Measurements from ENCODE around the gene ACADVL. TPM values are rescaled to one million over a fixed set of nuclear protein-coding genes. Genes with fewer than 3 reads are reported as not detected.
A peak's percentile ranks its signal among the peaks of the same experiment; 100 is the strongest.

ACADVL gene
- total and polyA plus RNA-seq, 7 experiments from 2014 or later, result 75.3 to 390 (median 335) TPM

GRCh38 chr17:7239091-7240027 lies 19.6 kb downstream of the ACADVL start, which contains the start of gene PHF23:
TSS of gene PHF23 (minus strand) at chr17:7239457. CDS start at chr17:7239279, 178 bp downstream.
- Mint-ChIP-seq H3K27me3 (peaks cover 0 to 7% (median 0%) of the 10 kb centered on the region in 5 donors), H3K4me1 (peaks cover 38 to 67% (median 60%) of the 10 kb centered on the region in 7 donors), H3K9me3 (peaks cover 0 to 13% (median 0%) of the 10 kb centered on the region in 11 donors), H3K36me3 (peaks cover 5 to 34% (median 18%) of the 10 kb centered on the region in 5 donors), H3K27ac (peak within 1 kb of the TSS; percentile 55 to 100 (median 95)), H3K4me3 (peak within 1 kb of the TSS; percentile 88 to 98 (median 95))
- Histone ChIP-seq H3K27ac (ENCODE audit: low read depth, low read length) (peak within 1 kb of the TSS; percentile 92), H3K4me1 (ENCODE audit: control insufficient read depth in 2 of 2, insufficient read depth in 2 of 2, low read length in 2 of 2) (peaks cover 32 to 44% of the 10 kb centered on the region in 2 donors), H3K27me3 (ENCODE audit: control insufficient read depth in 2 of 2, insufficient read depth in 2 of 2, low read length in 2 of 2) (no peaks in the 10 kb centered on the region), H3K36me3 (ENCODE audit: control insufficient read depth in 2 of 3, insufficient read depth in 3 of 3, low read length in 3 of 3) (peaks cover 5 to 49% (median 8%) of the 10 kb centered on the region in 3 experiments), H3K9me3 (ENCODE audit: control insufficient read depth in 2 of 3, low read length in 3 of 3) (no peaks in the 10 kb centered on the region), H3K4me3 (ENCODE audit: low read length) (peak within 1 kb of the TSS; percentile 76)
- peak; percentile 91 to 98 (median 97) for DNase-seq
- CTCF ChIA-PET, result interaction anchor here (1.6 kb wide), 1 partner anchor 19 kb away, joined by 9 read pairs; the partner anchor contains the start of genes ACADVL and DLG4
- peak; percentile 78 for ATAC-seq
- intact Hi-C loops (cut with micrococcal nuclease), result loop anchor here (1.0 to 10.0 kb wide), 18 partner anchors 13 to 917 kb away; partner anchors contain the start of genes EIF5A (in 2 of the 2), ELP5 (in 2 of the 2), TMEM102 (in 2 of the 2) and TP53 (in 2 of the 2)
- POLR2A ChIA-PET, result interaction anchor here (0.6 to 14.4 kb wide), 14 partner anchors 11 to 448 kb away, joined by 3 to 265 read pairs (median 5); partner anchors contain the start of genes ACADVL, ACAP1, CTDNEP1 and DLG4

- H3K36me3 ChIP-seq (ENCODE audit: control insufficient read depth in 2 of 3, insufficient read depth in 3 of 3, low read length in 3 of 3), result peaks cover 5 to 47% (median 13%) of the 10 kb centered on the region in 3 experiments
- CTCF ChIA-PET, result no interaction called here
- intact Hi-C loops (cut with micrococcal nuclease), result loop anchor here in 1 of 2 donors (5.0 kb wide), 1 partner anchor 588 kb away; the partner anchor contains the start of genes C17orf100 and MED31
- Mint-ChIP-seq H3K4me1 (peaks cover 38 to 57% (median 52%) of the 10 kb centered on the region in 7 donors), H3K9me3 (peaks cover 0 to 10% (median 0%) of the 10 kb centered on the region in 11 donors), H3K36me3 (peaks cover 5 to 32% (median 21%) of the 10 kb centered on the region in 5 donors), H3K4me3 (peak overlapping the region; percentile 88 to 98 (median 95)), H3K27ac (peak overlapping the region; percentile 29 to 100 (median 97)), H3K27me3 (peaks cover 0 to 5% (median 0%) of the 10 kb centered on the region in 5 donors)
- no peak overlapping the region for H3K4me3 ChIP-seq (ENCODE audit: low read length)
- H3K4me1 ChIP-seq (ENCODE audit: control insufficient read depth in 2 of 2, insufficient read depth in 2 of 2, low read length in 2 of 2), result peaks cover 22 to 37% of the 10 kb centered on the region in 2 donors
- no peaks in the 10 kb centered on the region for H3K27me3 ChIP-seq (ENCODE audit: control insufficient read depth in 2 of 2, insufficient read depth in 2 of 2, low read length in 2 of 2)
- POLR2A ChIA-PET, result interaction anchor here (0.6 to 14.4 kb wide), 10 partner anchors 8 to 447 kb away, joined by 3 to 265 read pairs (median 13); partner anchors contain the start of genes ACADVL, ACAP1, CTDNEP1 and DLG4
- ATAC-seq, result no peak
- peak overlapping the region; percentile 92 for H3K27ac ChIP-seq (ENCODE audit: low read depth, low read length)
- no peak for DNase-seq
- H3K9me3 ChIP-seq (ENCODE audit: control insufficient read depth in 2 of 3, low read length in 3 of 3), result no peaks in the 10 kb centered on the region
Observed at GRCh38 chr17:7240375-7240774, 20.6 kb downstream of the ACADVL start.

- Mint-ChIP-seq H3K4me3 (peak overlapping the region; percentile 88 to 98 (median 96)), H3K9me3 (peaks cover 0 to 9% (median 0%) of the 10 kb centered on the region in 11 donors), H3K4me1 (peaks cover 31 to 51% (median 46%) of the 10 kb centered on the region in 7 donors), H3K27me3 (peaks cover 0 to 5% (median 0%) of the 10 kb centered on the region in 5 donors), H3K27ac (peak overlapping the region; percentile 96 to 100 (median 98)), H3K36me3 (peaks cover 7 to 31% (median 21%) of the 10 kb centered on the region in 5 donors)
- intact Hi-C loops (cut with micrococcal nuclease), result loop anchor here in 1 of 2 donors (5.0 kb wide), 1 partner anchor 589 kb away; the partner anchor contains the start of genes C17orf100 and MED31
- H3K9me3 ChIP-seq (ENCODE audit: control insufficient read depth in 2 of 3, low read length in 3 of 3), result no peaks in the 10 kb centered on the region
- peaks cover 22 to 37% of the 10 kb centered on the region in 2 donors for H3K4me1 ChIP-seq (ENCODE audit: control insufficient read depth in 2 of 2, insufficient read depth in 2 of 2, low read length in 2 of 2)
- ATAC-seq (no peak), DNase-seq (no peak)
- ChIA-PET CTCF (interaction anchor here (0.7 to 1.8 kb wide), 3 partner anchors 10 to 274 kb away, joined by 3 to 6 read pairs (median 4); partner anchors contain the start of genes ACADVL, CTDNEP1, DLG4 and ELP5), POLR2A (interaction anchor here (0.7 to 14.4 kb wide), 9 partner anchors 9 to 446 kb away, joined by 3 to 265 read pairs (median 13); partner anchors contain the start of genes ACADVL, ACAP1, CTDNEP1 and DLG4)
- peaks cover 8 to 44% (median 19%) of the 10 kb centered on the region in 3 experiments for H3K36me3 ChIP-seq (ENCODE audit: control insufficient read depth in 2 of 3, insufficient read depth in 3 of 3, low read length in 3 of 3)
- H3K4me3 ChIP-seq (ENCODE audit: low read length), result peak overlapping the region; percentile 100
- peak overlapping the region; percentile 92 for H3K27ac ChIP-seq (ENCODE audit: low read depth, low read length)
- no peaks in the 10 kb centered on the region for H3K27me3 ChIP-seq (ENCODE audit: control insufficient read depth in 2 of 2, insufficient read depth in 2 of 2, low read length in 2 of 2)
Observed at GRCh38 chr17:7241090-7241733, 21.5 kb downstream of the ACADVL start.

GRCh38 chr17:7241783-7242716 lies 22.3 kb downstream of the ACADVL start, which contains the start of gene GABARAP:
TSS of gene GABARAP (minus strand) at chr17:7242449. CDS start at chr17:7242330, 119 bp downstream.
- H3K27ac Mint-ChIP-seq, result peak within 1 kb of the TSS; percentile 96 to 100 (median 98)
- CTCF ChIA-PET, result interaction anchor here (0.7 to 1.8 kb wide), 5 partner anchors 10 to 273 kb away, joined by 3 to 6 read pairs (median 4); partner anchors contain the start of genes ACADVL, CTDNEP1, DLG4 and ELP5
- peak; percentile 81 to 92 (median 89) for DNase-seq
- H3K9me3 Mint-ChIP-seq, result peaks cover 0 to 9% (median 0%) of the 10 kb centered on the region in 11 donors
- H3K4me1 Mint-ChIP-seq, result peaks cover 27 to 51% (median 40%) of the 10 kb centered on the region in 7 donors
- Histone ChIP-seq H3K27me3 (ENCODE audit: control insufficient read depth in 2 of 2, insufficient read depth in 2 of 2, low read length in 2 of 2) (no peaks in the 10 kb centered on the region), H3K27ac (ENCODE audit: low read depth, low read length) (peak within 1 kb of the TSS; percentile 92), H3K4me3 (ENCODE audit: low read length) (peak within 1 kb of the TSS; percentile 100), H3K4me1 (ENCODE audit: control insufficient read depth in 2 of 2, insufficient read depth in 2 of 2, low read length in 2 of 2) (peaks cover 22 to 33% of the 10 kb centered on the region in 2 donors), H3K9me3 (ENCODE audit: control insufficient read depth in 2 of 3, low read length in 3 of 3) (no peaks in the 10 kb centered on the region), H3K36me3 (ENCODE audit: control insufficient read depth in 2 of 3, insufficient read depth in 3 of 3, low read length in 3 of 3) (peaks cover 13 to 44% (median 21%) of the 10 kb centered on the region in 3 experiments)
- peak; percentile 65 for ATAC-seq
- H3K4me3 Mint-ChIP-seq, result peak within 1 kb of the TSS; percentile 88 to 98 (median 96)
- H3K27me3 Mint-ChIP-seq, result peaks cover 0 to 5% (median 0%) of the 10 kb centered on the region in 5 donors
- H3K36me3 Mint-ChIP-seq, result peaks cover 7 to 31% (median 20%) of the 10 kb centered on the region in 5 donors
- intact Hi-C loops (cut with micrococcal nuclease), result loop anchor here (2.0 to 5.0 kb wide), 3 partner anchors 207 to 590 kb away; partner anchors contain the start of genes C17orf100 (in 1 of the 2) and MED31 (in 1 of the 2)
- POLR2A ChIA-PET, result interaction anchor here (0.6 to 14.4 kb wide), 21 partner anchors 8 to 1773 kb away, joined by 3 to 265 read pairs (median 4); partner anchors contain the start of genes ACADVL, ACAP1, CTDNEP1 and DHX33

Data from naive thymus-derived CD4-positive, alpha-beta T cell (primary cell).